ENCODE measurements around the gene HTR2B. TPM values are rescaled to one million over a fixed set of nuclear protein-coding genes. Genes with fewer than 3 reads are reported as not detected.
"Not testable (repeated sequence)": the region's sequence is repeated elsewhere in the genome, so short reads cannot be mapped to it uniquely, and the experiment has no call there.

The HTR2B gene
- total RNA-seq, 2 experiments from 2014 or later, result not detected

DNA sequence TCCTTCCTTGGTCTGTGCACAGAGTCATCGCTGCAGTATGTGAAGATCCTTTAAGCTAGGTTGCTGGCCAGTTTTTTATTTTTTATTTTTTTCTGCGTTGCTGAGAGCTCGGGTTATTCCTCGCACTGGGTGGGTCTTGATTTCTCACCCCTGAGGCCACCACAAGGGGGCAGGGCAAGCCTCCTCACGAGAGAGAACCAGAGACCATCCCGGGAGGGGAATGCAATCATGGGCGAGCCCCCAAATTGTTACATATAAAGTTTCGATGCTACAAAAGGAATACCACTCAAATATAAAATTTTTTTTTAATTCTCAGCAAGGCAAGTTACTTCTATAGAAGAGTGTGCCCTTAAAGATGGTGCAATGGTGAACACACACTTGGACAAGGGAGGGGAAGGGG, 24.9 kb downstream of the HTR2B start:
- peaks cover 55% of the 10 kb centered on the region for H3K36me3 Mint-ChIP-seq
- DNase-seq (no peak), ATAC-seq (ENCODE audit: low read depth) (no peak)
- no peak overlapping the region for H3K27ac Mint-ChIP-seq
- no peak overlapping the region for H3K4me3 Mint-ChIP-seq
- H3K9me3 Mint-ChIP-seq, result peaks cover 15% of the 10 kb centered on the region
- no peaks in the 10 kb centered on the region for H3K27me3 Mint-ChIP-seq
- POLR2A ChIA-PET, result no interaction called here
- peaks cover 3% of the 10 kb centered on the region for H3K4me1 Mint-ChIP-seq

DNA sequence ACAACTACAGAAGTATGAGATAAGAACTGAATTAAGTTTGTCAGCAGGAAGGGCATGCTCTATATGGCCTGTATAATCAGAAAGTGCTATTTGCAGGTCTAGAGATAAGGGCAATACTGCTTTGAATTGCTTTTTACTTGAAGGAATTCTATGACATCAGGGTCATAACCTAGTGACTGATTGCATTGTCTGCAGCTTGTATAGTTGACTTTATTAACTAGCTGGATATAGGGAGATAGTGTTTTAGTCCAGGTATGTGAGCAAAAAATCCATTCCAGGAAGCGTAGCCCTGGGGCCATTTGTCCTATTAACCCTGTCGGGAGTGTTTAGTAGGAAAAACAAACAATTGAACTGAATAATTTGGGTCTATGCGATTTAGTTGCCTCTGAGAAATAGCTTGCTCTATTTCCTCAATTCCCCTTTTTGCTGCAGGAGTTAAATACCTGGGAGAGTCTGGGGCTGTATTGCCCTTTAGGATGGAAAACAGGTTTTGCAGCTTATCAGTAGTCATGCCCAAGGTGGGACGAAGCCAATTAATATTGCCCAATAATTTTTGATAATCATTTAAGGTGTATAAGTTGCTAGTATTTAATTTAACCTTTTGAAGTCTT, 30.0 kb downstream of the HTR2B start:
- H3K27ac Mint-ChIP-seq, result no peak overlapping the region
- DNase-seq (no peak), ATAC-seq (ENCODE audit: low read depth) (no peak)
- no peak overlapping the region for H3K4me3 Mint-ChIP-seq
- H3K9me3 Mint-ChIP-seq, result peaks cover 9% of the 10 kb centered on the region
- no peaks in the 10 kb centered on the region for H3K4me1 Mint-ChIP-seq
- POLR2A ChIA-PET, result no interaction called here
- H3K36me3 Mint-ChIP-seq, result peaks cover 74% of the 10 kb centered on the region
- no peaks in the 10 kb centered on the region for H3K27me3 Mint-ChIP-seq

- H3K4me3 Mint-ChIP-seq, result no peak overlapping the region
- POLR2A ChIA-PET, result no interaction called here
- H3K27ac Mint-ChIP-seq, result no peak overlapping the region
These were observed 30.9 kb downstream of the HTR2B start for GRCh38 chr2:231093933-231094332.

DNA sequence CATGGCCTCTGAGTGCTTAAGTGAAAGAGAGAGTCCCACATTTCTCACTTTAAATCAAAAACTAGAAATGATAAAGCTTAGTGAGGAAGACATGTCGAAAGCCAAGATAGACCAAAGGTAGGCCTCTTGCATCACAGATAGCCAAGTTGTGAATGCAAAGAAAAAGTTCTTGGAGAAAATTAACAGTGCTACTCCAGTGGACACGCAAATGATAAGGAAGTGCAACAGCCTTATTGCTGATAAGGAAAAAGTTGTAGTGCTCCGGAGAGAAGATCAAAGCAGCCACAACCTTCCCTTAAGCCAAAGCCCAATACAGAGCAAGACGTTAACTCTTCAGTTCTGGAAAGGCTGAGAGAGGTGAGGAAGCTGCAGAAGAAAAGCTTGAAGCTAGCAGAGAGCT, 36.1 kb downstream of the HTR2B start:
- DNase-seq, result no peak
- Mint-ChIP-seq H3K9me3 (no peaks in the 10 kb centered on the region), H3K27ac (no peak overlapping the region), H3K36me3 (peaks cover 39% of the 10 kb centered on the region), H3K4me3 (no peak overlapping the region), H3K27me3 (no peaks in the 10 kb centered on the region), H3K4me1 (no peaks in the 10 kb centered on the region)
- POLR2A ChIA-PET, result no interaction called here
- no peak for ATAC-seq (ENCODE audit: low read depth)

More at GRCh38 chr2:231093933-231094332, 30.9 kb downstream of the HTR2B start:
- no peak for DNase-seq
- no peak for ATAC-seq (ENCODE audit: low read depth)
- Mint-ChIP-seq H3K27me3 (no peaks in the 10 kb centered on the region), H3K36me3 (peaks cover 68% of the 10 kb centered on the region), H3K9me3 (peaks cover 6% of the 10 kb centered on the region), H3K4me1 (no peaks in the 10 kb centered on the region)

GRCh38 chr2:231084565-231084964, 40.3 kb downstream of the HTR2B start:
- Mint-ChIP-seq H3K27me3 (no peaks in the 10 kb centered on the region), H3K36me3 (peaks cover 27% of the 10 kb centered on the region), H3K9me3 (no peaks in the 10 kb centered on the region), H3K4me1 (no peaks in the 10 kb centered on the region), H3K4me3 (no peak overlapping the region), H3K27ac (no peak overlapping the region)
- DNase-seq, result no peak
- no peak for ATAC-seq (ENCODE audit: low read depth)
- POLR2A ChIA-PET, result no interaction called here

GRCh38 chr2:231069379-231070054, 55.3 kb downstream of the HTR2B start:
- ATAC-seq (ENCODE audit: low read depth), result no peak
- no peaks in the 10 kb centered on the region for H3K9me3 Mint-ChIP-seq
- POLR2A ChIA-PET, result no interaction called here
- H3K36me3 Mint-ChIP-seq, result peaks cover 16% of the 10 kb centered on the region
- no peak overlapping the region for H3K27ac Mint-ChIP-seq
- no peak for DNase-seq
- no peak overlapping the region for H3K4me3 Mint-ChIP-seq
- H3K27me3 Mint-ChIP-seq, result no peaks in the 10 kb centered on the region
- peaks cover 2% of the 10 kb centered on the region for H3K4me1 Mint-ChIP-seq

DNA sequence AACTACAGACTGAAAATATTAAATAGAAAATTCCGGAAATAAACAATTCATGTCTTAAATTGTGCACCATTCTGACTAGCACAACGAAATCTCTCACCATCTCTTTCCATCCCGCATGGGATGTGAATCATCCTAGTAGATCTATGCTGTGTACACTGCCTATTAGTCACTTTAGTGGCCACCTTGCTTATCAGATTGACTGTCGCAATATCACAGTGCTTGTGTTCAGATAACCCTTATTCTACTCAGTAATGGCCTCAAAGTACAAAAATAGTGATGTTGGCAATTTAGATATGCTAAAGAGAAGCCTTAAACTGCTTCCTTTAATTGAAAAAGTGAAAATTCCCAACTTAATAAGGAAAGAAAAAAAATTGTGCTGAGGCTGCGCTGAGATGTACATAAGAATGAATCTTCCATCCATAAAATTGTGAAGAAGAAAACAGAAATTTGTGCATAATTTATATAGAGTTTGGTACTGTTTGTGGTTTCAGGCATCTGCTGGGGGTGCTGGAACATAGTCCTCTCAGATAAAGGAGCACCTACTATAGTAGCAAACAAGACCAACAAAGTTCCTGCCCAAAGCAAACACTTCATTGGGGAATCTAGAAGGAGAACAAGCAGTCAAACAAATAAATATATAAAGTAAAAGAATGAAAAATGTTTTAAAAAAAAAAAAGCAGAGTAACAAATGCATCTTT, 56.2 kb downstream of the HTR2B start:
- H3K4me3 Mint-ChIP-seq, result no peak overlapping the region
- no peak for DNase-seq

GRCh38 chr2:231067531-231067930, 57.3 kb downstream of the HTR2B start:
- H3K36me3 Mint-ChIP-seq, result peaks cover 19% of the 10 kb centered on the region
- H3K27ac Mint-ChIP-seq; H3K9me3 Mint-ChIP-seq; H3K27me3 Mint-ChIP-seq; H3K4me1 Mint-ChIP-seq; POLR2A ChIA-PET; DNase-seq; ATAC-seq (ENCODE audit: low read depth); H3K4me3 Mint-ChIP-seq: not testable (repeated sequence)

More for the DNA sequence above, 56.2 kb downstream of the HTR2B start:
- Mint-ChIP-seq H3K27ac (no peak overlapping the region), H3K27me3 (no peaks in the 10 kb centered on the region), H3K4me1 (peaks cover 2% of the 10 kb centered on the region), H3K9me3 (no peaks in the 10 kb centered on the region), H3K36me3 (peaks cover 16% of the 10 kb centered on the region)
- POLR2A ChIA-PET, result no interaction called here
- ATAC-seq (ENCODE audit: low read depth), result no peak

DNA sequence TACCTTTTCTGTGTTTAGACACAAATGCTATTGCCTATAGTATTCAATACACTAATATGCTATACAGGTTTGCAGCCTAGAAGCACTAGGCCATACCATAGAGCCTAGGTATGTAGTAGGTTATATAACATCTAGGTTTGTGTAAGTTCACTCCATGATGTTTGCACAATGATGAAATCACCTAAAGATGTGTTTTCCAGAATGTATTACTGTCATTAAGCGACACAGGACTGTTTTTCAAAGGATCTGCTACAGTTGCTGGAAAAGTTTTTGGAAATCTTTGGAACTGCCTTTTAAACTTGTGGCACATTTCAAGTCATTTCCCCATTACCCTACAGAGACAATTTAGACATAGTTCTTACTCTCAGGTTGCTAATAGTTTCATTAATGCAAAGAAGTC, 58.9 kb downstream of the HTR2B start:
- no peak for DNase-seq
- Mint-ChIP-seq H3K27me3 (no peaks in the 10 kb centered on the region), H3K36me3 (peaks cover 23% of the 10 kb centered on the region), H3K9me3 (no peaks in the 10 kb centered on the region), H3K4me3 (no peak overlapping the region), H3K4me1 (peaks cover 2% of the 10 kb centered on the region), H3K27ac (no peak overlapping the region)
- no peak for ATAC-seq (ENCODE audit: low read depth)
- POLR2A ChIA-PET, result no interaction called here

DNA sequence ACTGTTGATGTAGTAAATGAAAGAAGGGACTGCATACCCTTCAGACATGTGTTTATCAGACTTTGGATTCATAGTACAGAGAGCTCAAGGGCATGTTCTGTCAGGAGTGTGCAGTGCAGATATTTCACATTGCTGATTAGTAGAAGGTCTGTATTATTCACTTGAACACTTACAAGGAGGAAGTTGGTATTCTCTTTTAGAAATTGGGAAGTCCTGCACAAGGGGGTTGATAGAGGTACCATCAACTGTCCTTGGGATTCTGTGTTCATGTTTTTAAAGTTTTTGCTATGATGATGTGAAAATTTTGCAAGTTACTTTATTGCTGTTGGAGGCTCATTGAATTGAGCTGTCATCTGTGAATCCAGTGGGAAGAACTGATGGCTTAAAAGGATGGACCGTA, 61.5 kb downstream of the HTR2B start:
- H3K27me3 Mint-ChIP-seq, result no peaks in the 10 kb centered on the region
- H3K4me1 Mint-ChIP-seq, result peaks cover 16% of the 10 kb centered on the region
- no peak overlapping the region for H3K4me3 Mint-ChIP-seq
- DNase-seq, result no peak
- no peaks in the 10 kb centered on the region for H3K9me3 Mint-ChIP-seq
- peaks cover 20% of the 10 kb centered on the region for H3K36me3 Mint-ChIP-seq
- POLR2A ChIA-PET, result no interaction called here
- no peak for ATAC-seq (ENCODE audit: low read depth)
- H3K27ac Mint-ChIP-seq, result no peak overlapping the region

DNA sequence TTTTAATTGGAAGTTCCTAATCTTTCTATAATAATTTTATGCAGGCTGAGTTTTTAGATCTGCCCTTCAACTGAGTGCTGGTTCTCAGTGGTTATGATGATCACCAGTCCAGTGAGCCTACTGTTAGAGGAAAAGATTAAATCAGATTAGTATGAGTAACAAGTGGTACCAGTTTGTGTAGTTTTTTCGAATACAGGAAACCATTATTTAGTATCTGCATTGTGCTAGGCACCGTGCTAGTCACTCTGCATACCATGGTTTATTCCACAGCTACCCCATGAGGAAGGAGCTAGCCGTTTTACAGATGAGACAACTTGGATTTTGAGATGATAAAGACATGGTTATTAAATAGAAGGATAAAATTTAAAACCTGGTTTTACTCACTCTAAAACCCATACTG, 62.1 kb downstream of the HTR2B start:
- DNase-seq (no peak), ATAC-seq (ENCODE audit: low read depth) (no peak)
- Mint-ChIP-seq H3K4me1 (peaks cover 20% of the 10 kb centered on the region), H3K9me3 (no peaks in the 10 kb centered on the region), H3K27me3 (no peaks in the 10 kb centered on the region), H3K4me3 (no peak overlapping the region), H3K36me3 (peaks cover 16% of the 10 kb centered on the region), H3K27ac (no peak overlapping the region)
- POLR2A ChIA-PET, result no interaction called here

DNA sequence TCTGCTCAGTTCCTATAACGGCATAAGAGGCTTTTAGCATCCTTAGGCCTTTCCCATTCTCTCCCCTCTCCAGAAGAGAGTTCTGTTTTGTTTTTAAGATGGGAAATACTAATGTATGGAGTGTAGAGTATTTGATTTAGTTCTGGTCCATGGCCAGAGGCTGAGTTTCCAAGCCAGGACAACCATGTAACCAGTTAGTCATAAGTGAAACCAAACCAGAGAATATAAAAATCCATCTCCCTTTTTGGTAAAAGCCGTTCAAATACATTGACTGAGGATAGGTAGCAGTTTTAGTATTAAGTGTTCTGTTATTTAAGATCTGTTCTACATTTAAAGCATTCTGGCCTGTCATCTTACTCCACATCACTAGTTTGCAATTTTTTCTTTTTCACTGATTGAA, 65.1 kb downstream of the HTR2B start:
- no peaks in the 10 kb centered on the region for H3K9me3 Mint-ChIP-seq
- H3K27ac Mint-ChIP-seq, result no peak overlapping the region
- H3K4me1 Mint-ChIP-seq, result peaks cover 24% of the 10 kb centered on the region
- ATAC-seq (ENCODE audit: low read depth), result no peak
- DNase-seq, result no peak
- H3K27me3 Mint-ChIP-seq, result no peaks in the 10 kb centered on the region
- peaks cover 11% of the 10 kb centered on the region for H3K36me3 Mint-ChIP-seq
- H3K4me3 Mint-ChIP-seq, result no peak overlapping the region
- POLR2A ChIA-PET, result no interaction called here

- POLR2A ChIA-PET, result no interaction called here
- DNase-seq, result no peak
- H3K4me1 Mint-ChIP-seq, result peaks cover 28% of the 10 kb centered on the region
- peak overlapping the region; percentile 71 for H3K4me3 Mint-ChIP-seq
- H3K27ac Mint-ChIP-seq, result peak overlapping the region; percentile 39
- H3K27me3 Mint-ChIP-seq, result peaks cover 2% of the 10 kb centered on the region
- H3K9me3 Mint-ChIP-seq, result no peaks in the 10 kb centered on the region
- peaks cover 11% of the 10 kb centered on the region for H3K36me3 Mint-ChIP-seq
- no peak for ATAC-seq (ENCODE audit: low read depth)
These were observed 65.9 kb downstream of the HTR2B start for GRCh38 chr2:231058761-231059550.
